ENCODE results near the gene CD7. TPM values are rescaled to one million over a fixed set of nuclear protein-coding genes. Genes with fewer than 3 reads are reported as not detected.
A peak's percentile ranks its signal among the peaks of the same experiment; 100 is the strongest.
"Not testable (repeated sequence)": the region's sequence is repeated elsewhere in the genome, so short reads cannot be mapped to it uniquely, and the experiment has no call there.

Gene CD7
- total RNA-seq = 0.75 TPM
- long read RNA-seq = 0 reads

DNA sequence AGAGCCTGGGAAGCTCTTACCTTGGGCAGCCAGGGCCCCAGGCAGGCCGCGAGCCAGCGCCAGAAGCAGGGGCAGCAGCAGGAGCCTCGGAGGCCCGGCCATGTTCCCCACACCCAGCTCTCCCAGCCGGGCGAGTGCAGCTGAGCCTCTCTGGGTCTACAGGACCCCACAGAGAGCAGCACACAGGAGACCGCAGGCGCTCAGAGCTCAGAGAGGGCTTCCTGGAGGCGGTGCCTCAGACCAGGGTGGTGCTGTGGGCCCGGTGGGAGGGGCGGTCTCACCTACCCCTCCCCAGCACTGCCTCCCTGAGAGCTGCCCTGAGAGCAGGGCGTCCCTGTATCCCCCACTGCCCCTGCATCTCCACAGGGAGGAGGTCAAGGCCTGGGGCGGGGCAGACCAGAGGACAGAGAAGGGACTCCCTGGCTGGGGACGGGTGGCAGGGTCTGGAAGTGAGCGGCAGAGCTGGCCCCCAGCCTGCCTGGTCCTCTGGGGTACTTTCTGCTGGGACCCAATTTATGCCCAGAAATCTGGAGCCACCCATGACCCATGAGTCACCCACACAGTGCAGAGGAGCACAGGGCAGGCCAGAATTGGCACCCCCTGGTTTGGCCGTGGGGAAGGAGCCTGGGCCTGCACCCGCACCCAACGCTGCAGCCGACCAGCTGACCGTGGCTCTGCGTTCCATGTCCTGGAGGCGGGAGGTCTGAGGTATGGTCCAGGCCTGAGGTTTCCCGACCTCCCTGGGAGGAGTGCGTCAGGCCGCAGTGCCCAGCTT lies at the start of gene CD7:
Gene CD7 (minus strand): TSS at position 215 of the 775 bp plus-strand sequence. CDS start 113 bp downstream, at position 102.
- no peak for ATAC-seq (ENCODE audit: poor library complexity)
- no peak for DNase-seq
- intact Hi-C loops (cut with DNase I) = no loop called here

DNA sequence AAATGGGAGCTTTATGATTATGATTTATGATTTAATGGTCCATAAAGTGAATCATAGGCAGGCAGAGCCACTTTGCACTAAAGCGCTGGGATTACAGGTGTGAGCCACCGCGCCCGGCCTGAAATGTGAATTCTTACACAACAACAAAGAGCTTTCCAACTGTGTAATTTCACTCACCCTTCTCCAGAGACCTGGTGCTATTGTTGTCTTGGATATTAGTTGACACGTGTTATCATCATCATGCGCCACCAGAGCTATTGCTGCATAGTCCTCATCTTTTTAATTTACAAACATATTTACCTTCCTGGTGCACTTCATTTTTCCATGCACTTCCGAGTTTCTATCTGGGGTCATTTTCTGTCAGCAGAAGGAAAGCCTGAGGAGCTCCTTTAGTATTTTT lies 49.3 kb upstream of the CD7 start:
- intact Hi-C loops (cut with DNase I) = no loop called here
- ATAC-seq (ENCODE audit: poor library complexity) (no peak), DNase-seq (no peak)

DNA sequence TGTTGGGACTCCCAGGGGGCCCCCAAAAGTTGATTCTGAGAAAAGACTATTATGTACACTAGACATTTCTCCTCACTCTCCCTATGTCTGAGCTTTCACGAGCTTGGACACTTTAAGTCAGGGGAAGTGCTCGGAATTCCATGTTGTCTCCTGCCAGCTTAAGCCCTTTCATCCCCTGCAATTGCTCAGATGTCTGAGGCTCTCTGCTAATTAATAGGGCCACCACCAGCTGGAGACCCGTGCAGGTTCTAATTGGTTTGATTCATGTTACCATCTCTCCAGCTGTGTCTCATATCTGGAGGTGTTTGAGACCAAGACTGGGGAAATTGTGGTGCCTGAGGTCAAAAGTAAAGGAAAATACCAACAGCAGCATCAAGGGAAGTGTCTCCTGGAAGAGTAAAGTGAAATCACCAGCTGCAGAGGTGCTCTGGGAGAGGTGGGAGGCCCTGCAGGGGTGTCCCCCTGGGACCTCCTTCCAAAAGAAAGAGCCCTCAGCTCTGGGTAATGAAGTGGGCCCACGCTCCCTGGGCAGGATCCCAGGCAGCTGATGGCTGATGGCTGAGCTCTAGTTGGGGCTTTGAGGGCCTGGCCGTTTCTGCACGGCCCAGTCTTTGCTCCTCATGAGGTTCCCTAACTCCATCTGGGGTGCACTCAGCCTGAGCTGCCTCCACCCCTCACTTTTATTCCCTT lies 48.3 kb upstream of the CD7 start:
- DNase-seq = no peak
- no peak for ATAC-seq (ENCODE audit: poor library complexity)
- intact Hi-C loops (cut with DNase I) = no loop called here

- DNase-seq (no peak), ATAC-seq (ENCODE audit: poor library complexity) (no peak)
- intact Hi-C loops (cut with DNase I) = no loop called here
Measured at GRCh38 chr17:82361885-82362633, 44.7 kb upstream of the CD7 start.

DNA sequence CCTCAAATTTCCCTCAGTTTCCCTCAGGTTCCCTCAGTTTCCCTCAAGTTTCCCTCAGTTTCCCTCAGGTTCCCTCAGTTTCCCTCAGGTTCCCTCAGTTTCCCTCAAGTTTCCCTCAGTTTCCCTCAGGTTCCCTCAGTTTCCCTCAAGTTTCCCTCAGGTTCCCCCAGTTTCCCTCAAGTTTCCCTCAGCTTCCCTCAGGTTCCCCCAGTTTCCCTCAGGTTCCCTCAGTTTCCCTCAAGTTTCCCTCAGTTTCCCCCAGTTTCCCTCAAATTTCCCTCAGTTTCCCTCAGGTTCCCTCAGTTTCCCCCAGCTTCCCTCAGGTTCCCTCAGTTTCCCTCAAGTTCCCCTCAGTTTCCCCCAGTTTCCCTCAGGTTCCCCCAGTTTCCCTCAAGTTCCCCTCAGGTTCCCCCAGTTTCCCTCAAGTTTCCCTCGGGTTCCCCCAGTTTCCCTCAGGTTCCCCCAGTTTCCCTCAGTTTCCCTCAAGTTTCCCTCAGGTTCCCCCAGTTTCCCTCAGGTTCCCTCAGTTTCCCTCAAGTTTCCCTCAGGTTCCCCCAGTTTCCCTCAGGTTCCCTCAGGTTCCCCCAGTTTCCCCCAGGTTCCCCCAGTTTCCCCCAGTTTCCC lies 42.2 kb upstream of the CD7 start:
- not testable (repeated sequence) for DNase-seq; ATAC-seq (ENCODE audit: poor library complexity)
- intact Hi-C loops (cut with DNase I) = loop anchor here (10.0 kb wide), 1 partner anchor 415 kb away; no protein-coding TSS in a partner anchor

DNA sequence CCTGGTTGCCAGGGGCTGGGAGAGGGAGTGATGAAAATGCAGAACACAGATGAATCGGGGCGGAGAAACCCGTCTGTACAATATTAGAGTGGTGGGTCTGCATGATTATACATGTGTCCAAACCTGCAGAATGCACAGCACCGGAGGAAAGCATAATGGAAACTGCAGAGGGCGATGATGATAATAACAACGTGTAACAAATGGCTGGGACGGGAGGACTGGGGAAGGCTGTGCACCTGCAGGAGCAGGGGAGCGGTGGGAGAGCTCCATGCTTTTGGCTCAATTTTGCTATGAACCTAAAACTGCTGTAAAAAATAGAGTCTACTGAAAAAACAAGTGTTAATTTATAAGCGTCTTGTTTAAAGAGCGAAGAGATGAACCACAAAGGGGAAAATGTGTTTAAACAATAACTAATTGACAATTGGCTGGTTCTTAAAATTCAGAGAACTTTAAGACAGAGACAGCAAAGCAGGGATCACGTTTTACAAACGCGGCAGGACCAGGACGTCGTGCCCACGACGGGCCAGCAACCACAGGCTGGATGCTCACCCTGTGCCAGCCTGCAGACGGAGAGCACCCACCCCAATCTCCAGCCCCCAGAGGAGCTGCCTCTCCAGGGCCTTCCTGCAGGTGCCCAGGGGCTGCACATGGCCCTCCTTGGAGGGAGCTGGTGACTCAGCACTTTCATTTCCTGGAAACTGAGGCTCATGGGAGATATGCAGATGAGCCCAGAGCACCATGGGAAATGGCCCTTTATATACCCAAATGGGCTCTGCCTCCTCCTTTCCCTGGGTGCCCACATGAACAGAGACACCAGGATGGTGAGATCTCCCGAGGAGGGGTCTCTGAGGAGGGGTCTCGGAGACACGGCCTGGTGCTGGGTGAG lies 41.3 kb upstream of the CD7 start, which contains the start of gene TEX19:
Gene TEX19 (plus strand): TSS at position 783 of the 886 bp plus-strand sequence. CDS start 2,904 bp downstream, outside the sequence.
- intact Hi-C loops (cut with DNase I) = loop anchor here (10.0 kb wide), 1 partner anchor 416 kb away; no protein-coding TSS in a partner anchor
- ATAC-seq (ENCODE audit: poor library complexity) (no peak), DNase-seq (no peak)

DNA sequence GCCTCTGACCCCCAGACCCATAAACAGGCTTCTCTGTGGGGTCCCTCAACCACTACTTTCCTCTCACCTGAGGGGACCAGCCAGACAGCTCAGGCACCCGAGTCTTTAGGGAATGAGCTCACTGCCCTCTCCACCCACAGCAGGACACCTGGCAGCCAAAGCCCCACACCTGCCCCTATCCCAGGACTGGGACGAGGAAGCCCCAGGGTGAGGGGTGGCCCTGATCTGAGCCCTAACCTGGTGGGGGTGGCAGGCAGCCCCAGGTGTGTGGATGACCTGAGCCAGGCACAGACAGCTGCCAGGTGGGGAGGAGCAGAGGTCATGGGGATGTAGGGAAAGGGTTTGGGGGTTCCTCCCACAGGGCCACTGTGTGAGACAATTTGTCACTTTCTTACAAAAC lies 40.0 kb upstream of the CD7 start:
- ATAC-seq (ENCODE audit: poor library complexity) (no peak), DNase-seq (no peak)
- intact Hi-C loops (cut with DNase I) = loop anchor here (10.0 kb wide), 1 partner anchor 417 kb away; no protein-coding TSS in a partner anchor

- no peak for ATAC-seq (ENCODE audit: poor library complexity)
- intact Hi-C loops (cut with DNase I) = loop anchor here (10.0 kb wide), 1 partner anchor 418 kb away; no protein-coding TSS in a partner anchor
- no peak for DNase-seq
Measured at GRCh38 chr17:82356845-82357355, 39.5 kb upstream of the CD7 start.

DNA sequence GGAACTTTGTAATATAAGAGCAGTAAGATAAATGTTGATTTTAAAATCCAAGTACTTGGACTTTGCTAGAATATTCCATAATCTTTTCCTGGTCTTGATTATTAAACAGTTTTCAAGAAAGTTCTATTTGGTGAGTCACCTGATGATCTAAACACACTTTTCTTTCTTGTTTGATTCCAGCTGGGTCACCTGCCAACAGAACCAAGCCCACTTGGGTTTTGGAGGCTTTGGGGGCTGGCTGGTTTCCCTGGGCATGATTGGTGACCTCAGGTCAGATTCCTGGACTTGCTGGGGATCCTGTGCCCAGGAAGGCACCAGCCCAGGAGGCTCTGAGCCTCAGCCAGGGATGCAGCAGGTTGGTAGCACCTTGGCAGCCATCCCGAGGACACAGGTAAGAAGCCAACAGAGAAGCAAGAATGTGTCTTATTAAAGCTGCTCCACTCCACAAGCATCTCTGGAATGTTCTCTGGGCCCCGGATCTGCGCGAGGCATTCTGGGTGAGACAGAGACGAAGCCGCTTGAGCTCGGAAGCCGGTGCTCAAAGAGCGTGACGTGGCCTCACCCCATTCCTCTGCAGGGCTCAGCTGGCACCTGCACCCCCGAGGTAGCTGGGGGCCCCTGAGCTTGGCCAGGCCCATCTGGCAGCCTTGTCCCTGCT lies 38.5 kb upstream of the CD7 start:
- intact Hi-C loops (cut with DNase I) = loop anchor here (10.0 kb wide), 1 partner anchor 419 kb away; no protein-coding TSS in a partner anchor
- DNase-seq (no peak), ATAC-seq (ENCODE audit: poor library complexity) (no peak)

- no peak for DNase-seq
- ATAC-seq (ENCODE audit: poor library complexity) = no peak
- intact Hi-C loops (cut with DNase I) = loop anchor here (5.0 to 10.0 kb wide), 2 partner anchors 197 to 420 kb away; no protein-coding TSS in a partner anchor
Measured at GRCh38 chr17:82354804-82355308, 37.4 kb upstream of the CD7 start.

DNA sequence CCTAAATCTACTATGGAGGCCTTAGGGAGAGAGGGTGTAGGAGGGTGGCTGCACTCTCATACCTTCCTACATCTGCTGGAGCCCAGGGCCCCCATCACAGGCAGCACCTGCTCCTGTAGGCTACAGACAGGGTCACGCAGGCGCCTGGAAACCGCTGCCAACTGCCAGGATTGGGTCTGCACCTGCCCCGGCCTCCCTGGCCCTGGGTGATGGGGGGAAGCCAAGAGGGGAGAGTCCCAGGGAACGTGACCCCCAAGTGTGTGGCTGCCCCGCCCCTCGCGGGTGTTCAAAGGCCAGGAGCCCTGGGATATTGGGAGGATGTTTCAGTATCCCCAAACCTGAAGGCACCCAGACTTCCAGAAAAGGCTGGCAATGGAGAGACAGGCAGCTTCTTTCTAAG lies 36.1 kb upstream of the CD7 start:
- no peak for ATAC-seq (ENCODE audit: poor library complexity)

GRCh38 chr17:82351713-82352488 lies 34.5 kb upstream of the CD7 start:
- intact Hi-C loops (cut with DNase I) = loop anchor here (1.0 to 10.0 kb wide), 3 partner anchors 62 to 423 kb away; no protein-coding TSS in a partner anchor
- DNase-seq (peak; percentile 89), ATAC-seq (ENCODE audit: poor library complexity) (peak; percentile 90)

More for the DNA sequence above, 36.1 kb upstream of the CD7 start:
- no peak for DNase-seq
- intact Hi-C loops (cut with DNase I) = loop anchor here (5.0 to 10.0 kb wide), 2 partner anchors 199 to 421 kb away; no protein-coding TSS in a partner anchor

DNA sequence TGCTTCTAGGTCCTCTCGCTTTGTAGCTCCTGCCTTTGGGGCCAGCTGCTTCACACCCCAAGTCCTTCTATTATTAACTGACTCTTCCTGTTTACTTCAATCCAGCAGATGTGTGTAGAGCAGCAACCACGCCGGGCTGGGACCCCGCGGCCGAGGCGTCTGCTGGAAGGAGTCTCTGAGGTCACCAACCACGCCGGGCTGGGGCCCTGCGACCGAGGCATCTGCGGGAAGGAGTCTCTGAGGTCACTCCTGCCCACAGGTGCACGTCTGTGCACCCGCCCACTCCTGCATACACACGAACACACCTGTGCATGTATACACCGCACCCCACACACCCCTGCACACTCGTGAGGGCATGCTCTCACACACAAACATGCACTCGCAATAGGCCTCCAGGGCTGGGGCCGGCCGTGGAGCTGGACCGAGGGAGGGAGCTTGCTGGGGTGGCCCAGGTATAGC lies 33.9 kb upstream of the CD7 start:
- intact Hi-C loops (cut with DNase I) = loop anchor here (5.0 to 10.0 kb wide), 2 partner anchors 201 to 424 kb away; no protein-coding TSS in a partner anchor
- peak; percentile 39 for DNase-seq
- peak; percentile 35 for ATAC-seq (ENCODE audit: poor library complexity)

DNA sequence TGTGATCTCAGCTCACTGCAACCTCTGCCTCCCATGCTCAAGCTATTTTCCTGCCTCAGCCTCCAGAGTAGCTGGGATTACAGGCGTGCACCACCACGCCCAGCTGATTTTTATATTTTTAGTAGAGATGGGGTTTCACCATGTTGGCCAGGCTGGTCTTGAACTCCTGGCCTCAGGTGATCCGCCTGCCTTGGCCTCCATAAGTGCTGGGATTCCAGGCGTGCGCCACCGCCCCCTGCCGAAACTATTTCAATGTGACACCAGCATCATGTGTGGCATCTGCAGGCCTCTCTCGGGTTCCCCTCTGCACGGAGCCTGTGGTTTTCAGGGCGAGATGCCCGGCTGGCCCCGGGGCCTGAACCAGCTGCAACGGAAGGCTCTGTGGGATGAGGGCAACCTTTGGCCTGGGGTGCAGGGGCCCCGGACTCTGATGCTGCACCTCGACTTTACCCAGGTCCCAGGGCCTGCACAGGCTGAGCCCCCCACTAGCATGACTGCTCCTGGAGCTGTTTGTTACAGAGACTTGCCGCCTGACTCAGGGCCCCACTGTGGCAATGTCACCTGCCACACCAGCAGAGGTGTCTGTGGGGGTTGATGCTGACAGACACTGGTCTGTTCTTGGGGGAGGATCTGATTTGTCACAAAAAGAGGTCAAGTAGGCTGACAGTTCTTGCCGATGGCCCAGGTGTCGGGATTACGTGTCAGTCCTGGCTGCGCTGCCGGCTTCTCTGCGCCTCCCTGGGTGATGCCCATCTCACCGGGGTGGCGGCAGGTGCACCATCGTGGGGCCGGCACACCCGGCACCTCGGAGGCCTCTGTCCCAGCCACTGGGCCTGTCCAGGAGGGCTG lies 33.0 kb upstream of the CD7 start:
- DNase-seq (peak; percentile 49), ATAC-seq (ENCODE audit: poor library complexity) (no peak)
- intact Hi-C loops (cut with DNase I) = loop anchor here (5.0 to 10.0 kb wide), 2 partner anchors 202 to 424 kb away; no protein-coding TSS in a partner anchor

All from Right ventricle myocardium superior (tissue), 1 donor.